GM19238 (cell line): ENCODE results near the gene HCFC1R1.
A peak's percentile ranks its signal among the peaks of the same experiment; 100 is the strongest.
"Not testable (repeated sequence)": the region's sequence is repeated elsewhere in the genome, so short reads cannot be mapped to it uniquely, and the experiment has no call there.

Source experiments
- DNase-seq: peaks from one replicate; pipeline ENCODE4 v3.0.0; 2011; ENCODE audit warnings: low spot score; ENCODE audit not compliant: insufficient read length

HCFC1R1 gene, protein sequence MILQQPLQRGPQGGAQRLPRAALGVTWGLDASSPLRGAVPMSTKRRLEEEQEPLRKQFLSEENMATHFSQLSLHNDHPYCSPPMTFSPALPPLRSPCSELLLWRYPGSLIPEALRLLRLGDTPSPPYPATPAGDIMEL

DNA sequence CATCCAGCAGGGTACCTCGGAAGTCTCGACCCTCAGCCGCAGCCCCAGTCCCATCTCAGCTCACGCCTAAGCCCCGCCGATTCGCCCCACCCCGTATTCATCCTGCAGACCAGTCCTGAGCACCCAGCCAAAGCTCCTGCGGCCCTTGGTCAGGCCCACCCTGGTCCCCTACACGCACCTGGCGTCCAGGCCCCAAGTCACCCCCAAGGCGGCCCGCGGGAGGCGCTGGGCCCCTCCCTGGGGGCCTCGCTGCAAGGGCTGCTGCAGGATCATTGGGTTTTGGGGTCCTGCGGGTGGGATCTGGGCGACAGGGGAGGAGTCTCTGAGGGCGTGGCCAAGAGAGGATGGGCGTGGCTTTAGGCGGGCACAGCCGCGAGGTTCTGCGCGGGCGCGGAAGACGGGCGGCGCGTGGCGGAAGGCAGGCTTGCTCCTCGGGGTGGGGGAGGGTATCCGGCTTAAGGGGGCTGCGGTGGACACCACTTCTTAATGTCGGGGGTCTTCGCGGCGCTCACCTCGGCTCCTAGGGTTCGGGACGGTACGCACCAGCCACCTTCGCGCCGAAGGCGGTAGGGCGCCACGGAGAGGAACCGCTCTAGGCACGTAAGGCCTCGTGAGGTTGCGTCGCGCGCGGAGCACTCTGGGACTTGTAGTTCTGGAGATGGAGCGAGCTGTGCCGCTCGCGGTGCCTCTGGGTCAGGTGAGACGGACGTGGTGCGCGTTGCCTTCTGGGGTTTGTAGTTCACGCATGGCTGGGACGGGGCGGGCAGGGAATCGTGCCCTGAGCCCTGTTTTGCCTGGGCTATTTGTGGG, at the start of gene HCFC1R1, which contains the start of gene THOC6:
Gene HCFC1R1, minus strand, starts transcription at position 274 of the 810 bp plus-strand sequence. Its CDS starts 1 bp downstream, at position 273.
Gene THOC6, plus strand, starts transcription at position 367 of the 810 bp plus-strand sequence. Its CDS starts 292 bp downstream, at position 659.
- peak; percentile 95 for DNase-seq

DNA sequence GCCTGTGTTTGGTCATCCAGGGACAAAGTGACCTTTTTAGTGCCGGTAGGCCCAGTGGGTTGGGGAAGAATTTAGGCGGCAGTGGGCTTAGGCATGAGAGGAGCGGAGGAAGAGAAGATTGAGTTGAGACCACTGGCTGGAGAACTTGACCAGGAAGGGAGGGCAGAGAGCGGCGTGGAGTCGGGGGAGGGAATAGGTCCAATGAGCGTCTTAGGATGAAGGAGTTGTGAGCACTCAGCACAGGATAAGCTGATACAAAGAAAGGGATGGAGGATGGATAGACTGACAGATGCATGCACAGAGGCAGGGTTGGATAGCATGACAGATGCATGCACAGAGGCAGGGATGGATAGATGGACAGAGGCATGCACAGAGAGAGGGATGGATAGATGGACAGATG, 49.7 kb upstream of the HCFC1R1 start:
- DNase-seq: no peak

DNA sequence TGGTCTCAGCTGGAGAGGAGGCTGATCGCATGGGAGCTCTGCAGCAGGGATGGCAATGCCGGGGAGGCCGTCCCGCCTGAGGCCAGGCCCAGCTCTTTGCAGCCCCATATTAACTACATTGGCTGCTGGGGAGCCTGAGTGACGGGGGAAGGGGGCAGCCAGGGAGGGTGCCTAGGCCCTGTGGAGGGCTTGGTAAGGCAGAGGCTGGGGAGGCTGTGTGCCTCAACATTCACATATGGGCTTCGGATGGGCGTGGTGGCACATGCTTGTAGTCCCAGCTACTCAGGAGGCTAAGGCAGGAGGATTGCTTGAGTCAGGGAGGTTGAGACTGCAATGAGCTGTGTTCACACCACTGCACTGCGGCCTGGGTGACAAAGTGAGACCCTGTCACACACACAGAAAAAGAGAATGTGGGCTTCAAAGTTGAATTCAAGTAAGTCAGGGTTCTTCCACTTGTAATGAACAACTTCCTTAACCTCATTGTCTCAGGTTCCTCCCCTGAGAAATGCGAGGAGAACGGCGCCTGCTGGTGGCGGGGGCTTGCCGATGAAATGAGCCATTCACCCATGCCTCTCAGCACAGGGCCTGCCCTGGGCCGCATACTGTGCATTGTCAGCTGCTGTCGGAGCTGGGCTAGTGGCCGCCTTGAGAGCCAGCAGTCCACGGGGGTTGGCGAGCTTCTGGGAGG, 49.0 kb upstream of the HCFC1R1 start:
- not testable (repeated sequence) for DNase-seq

DNA sequence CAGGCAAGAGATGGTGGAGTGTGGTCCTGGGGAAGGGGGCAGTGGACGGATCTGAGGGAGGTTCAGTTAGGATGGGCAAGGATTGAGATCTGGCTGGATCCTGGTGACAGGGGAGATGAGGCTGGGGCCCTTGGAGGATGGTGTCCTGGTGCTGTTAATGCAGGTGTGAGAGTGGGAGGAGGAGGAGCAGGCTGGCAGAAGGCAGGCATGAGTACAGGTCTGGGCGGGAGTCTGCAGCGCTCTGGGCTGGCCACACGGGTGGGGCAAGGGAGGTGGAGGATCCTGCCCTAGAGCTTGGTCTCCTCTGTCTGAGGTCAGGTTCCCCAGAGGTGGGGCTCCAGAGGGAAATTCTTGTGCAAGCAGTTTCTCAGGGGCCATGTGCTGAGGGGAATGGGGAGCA, 48.4 kb upstream of the HCFC1R1 start:
- not testable (repeated sequence) for DNase-seq

DNA sequence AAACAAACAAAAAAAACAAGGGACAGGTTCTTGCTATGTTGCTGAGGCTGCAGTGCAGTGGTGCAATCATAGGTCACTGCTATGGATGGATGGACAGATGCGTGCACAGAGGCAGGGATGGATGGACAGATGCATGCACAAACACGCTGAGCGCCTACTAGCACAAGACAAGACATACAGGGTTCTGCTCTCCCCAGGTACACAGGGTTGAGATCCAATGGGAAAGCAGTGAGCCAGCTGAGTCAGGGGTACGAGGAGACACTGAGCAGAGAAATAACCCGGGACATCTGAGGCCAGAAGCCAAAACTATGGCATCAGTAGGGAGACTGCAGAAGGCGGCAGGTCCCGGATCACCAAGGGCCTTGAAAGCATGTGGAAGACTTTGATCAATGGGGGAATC, 47.9 kb upstream of the HCFC1R1 start:
- no peak for DNase-seq

DNA sequence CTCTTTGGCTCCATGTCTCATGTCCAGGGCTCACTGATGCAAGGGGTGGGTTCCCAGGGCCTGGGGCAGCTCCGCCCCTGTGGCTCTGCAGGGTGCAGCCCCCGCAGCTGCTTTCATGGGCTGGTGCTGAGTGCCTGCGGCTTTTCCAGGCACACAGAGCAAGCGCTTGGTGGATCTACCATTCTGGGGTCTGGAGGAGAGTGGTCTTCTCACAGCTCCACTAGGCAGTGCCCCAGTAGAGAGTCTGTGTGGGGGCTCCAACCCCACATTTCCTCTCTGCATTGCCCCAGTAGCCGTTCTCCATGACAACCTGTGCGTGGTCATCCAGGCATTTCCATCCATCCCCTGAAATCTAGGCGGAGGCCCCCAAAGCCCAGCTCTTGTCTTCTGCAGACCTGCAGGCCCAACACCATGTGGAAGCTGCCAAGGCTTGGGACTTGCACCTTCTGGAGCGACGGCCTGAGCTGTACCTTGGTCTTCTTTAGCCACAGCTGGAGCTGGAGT, 46.9 kb upstream of the HCFC1R1 start:
- DNase-seq: no peak

DNA sequence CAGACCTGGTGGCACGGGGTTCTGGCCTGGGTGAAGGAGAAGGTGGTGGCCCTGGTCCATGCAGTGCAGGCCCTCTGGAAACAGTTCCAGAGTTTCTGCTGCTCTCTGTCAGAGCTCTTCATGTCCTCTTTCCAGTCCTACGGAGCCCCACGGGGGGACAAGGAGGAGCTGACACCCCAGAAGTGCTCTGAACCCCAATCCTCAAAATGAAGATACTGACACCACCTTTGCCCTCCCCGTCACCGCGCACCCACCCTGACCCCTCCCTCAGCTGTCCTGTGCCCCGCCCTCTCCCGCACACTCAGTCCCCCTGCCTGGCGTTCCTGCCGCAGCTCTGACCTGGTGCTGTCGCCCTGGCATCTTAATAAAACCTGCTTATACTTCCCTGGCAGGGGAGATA, 45.4 kb upstream of the HCFC1R1 start:
- not testable (repeated sequence) for DNase-seq

DNA sequence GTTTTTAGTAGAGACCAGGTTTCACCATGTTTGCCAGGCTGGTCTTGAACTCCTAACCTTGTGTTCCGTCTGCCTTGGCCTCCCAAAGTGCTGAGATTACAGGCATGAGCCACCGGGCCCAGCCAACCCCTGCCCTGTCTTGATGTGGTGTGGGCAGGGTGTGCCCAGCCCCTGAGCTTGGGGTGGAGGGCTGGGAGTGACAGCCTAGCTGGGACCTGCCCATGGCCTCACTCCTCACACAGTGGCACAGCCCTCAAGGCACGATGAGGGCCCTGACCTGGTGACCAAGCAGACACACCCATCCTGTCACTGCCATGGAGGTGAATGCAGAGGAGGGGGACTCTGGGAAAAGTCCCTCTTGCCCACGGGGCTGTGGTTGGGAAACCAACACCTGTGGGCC, 44.7 kb upstream of the HCFC1R1 start:
- no peak for DNase-seq

DNA sequence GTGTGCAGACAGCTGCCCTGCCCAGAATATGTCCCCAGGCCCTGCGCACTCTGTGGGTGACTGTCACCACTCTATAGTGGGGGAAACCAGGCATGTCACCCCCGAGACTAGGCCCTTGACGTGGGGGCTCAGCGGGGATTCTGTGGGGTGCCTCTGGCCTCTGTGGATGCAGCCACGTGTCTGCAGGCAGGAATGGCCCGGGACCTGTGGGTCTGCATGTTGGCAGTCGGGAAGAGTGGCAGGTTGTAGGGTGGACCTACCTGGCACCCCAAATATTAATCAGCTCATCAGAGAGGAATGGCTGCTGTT, 42.7 kb upstream of the HCFC1R1 start:
- DNase-seq: no peak

DNA sequence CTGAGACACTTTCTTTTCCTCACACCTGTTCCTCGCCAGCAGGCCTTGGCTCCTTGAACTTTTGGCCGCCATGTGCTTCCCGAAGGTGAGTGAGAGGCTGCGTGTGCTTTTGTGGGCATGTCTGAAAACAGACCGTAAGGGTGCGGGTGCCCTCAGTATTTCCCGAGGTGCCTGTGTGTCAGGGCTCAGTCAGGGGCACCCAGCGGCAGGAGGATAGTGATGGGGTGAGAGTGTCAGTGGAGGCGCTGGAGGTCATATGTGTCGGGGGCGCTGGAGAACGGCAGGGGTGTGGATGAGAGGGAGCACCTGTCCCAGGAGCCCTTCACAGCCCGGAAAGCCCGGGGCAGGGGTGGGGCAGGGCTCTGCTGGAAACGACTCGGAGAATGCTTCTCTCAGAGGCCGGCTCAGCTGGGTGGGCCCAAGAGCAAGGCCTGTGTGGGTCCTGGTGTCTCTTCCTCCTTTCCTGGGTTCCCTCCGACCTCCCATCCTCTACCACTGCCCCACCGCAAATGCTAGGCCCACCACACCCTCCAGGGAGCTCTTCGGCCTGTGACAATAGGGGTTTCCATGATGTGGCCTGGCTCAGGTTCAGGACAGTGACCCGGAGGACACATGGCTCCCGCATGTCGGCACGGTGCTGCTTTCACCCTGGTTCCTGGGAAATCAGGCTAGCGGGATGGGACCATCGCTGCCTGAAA, 42.1 kb upstream of the HCFC1R1 start:
- no peak for DNase-seq

DNA sequence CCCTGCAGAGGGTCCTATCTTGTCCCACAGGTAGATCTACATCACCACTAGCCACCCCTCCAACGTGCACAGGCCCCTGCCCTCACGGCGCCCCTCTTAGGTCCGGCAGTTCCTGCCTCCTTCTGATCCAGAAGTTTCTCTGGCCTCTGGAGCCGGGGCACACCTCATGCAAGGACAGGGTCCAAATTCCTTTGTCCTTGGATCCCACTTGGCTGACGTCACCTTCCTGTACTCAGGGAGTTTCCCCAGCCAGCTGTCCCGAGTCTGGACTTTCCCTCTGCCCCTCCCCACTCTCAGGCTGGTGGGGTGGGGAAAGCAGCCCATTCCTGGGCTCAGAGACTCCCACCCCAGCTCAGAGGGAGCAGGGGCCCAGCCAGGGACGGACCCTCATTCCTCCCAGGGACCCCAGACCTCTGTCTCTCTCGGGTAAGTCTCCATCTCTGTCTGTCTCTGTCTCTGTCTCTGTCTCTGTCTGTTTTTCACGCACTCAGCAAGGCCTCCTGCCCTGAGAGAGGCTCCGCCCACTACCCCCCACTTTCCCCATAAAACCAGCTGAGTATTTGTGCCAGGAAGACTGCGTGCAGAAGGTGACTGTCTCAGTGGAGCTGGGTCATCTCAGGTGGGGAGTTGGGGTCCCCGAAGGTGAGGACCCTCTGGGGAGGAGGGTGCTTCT, 41.5 kb upstream of the HCFC1R1 start, which contains the start of gene IL32:
Gene IL32, plus strand, starts transcription at position 572 of the 673 bp plus-strand sequence. CDS start 172 bp downstream, outside the sequence.
- no peak for DNase-seq

DNA sequence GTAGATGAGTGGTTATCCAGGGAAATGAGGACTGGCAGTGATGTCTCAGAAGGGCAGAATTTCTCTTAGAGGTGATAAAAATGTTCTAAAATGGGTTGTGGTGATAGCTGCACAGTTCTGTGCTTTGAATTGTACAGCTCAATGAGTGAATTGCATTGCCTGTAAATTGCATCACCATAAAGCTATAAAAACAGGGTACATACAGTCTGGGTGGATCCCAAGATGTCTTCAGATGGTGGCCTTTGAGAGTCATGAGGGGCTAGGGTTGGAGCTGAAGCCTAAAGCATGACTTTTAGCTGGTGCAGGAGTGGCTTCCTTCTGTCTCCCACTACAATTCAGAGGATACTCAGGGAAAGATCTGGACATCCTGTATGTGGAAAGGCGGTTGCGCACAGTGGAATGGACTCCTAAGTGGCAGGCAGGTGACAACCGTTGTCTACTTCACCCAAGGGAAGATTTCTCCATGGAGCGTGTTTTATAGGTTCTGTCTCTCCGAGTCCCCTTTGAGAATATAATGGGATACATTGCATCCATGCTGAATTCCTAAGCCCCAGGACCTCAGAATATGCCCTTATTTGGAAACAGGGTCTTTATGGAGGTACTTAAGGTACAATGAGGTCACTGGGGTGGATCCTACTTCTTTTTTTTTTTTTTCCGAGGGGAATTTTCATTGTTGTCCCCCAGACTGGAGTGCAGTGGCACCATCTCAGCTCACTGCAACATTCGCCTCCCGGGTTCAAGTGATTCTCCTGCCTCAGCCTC, 40.1 kb upstream of the HCFC1R1 start:
- DNase-seq: no peak

DNA sequence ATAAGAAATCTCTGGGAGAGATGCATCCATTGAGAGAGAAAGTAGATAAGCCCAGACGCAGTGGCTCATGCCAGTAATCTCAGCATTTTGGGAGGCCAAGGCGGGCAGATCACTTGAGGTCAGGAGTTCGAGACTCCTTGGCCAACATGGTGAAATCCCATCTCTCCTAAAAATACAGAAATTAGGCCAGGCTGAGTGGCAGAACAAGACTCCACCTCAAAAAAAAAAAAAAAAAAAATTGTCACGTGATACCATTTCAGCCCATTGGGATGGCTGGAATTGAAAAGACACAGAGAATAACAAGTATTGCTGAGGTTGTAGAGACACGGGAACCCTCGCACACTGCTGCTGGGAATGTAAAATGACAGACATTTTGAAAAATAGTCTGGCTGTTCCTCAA, 38.8 kb upstream of the HCFC1R1 start:
- DNase-seq: no peak

DNA sequence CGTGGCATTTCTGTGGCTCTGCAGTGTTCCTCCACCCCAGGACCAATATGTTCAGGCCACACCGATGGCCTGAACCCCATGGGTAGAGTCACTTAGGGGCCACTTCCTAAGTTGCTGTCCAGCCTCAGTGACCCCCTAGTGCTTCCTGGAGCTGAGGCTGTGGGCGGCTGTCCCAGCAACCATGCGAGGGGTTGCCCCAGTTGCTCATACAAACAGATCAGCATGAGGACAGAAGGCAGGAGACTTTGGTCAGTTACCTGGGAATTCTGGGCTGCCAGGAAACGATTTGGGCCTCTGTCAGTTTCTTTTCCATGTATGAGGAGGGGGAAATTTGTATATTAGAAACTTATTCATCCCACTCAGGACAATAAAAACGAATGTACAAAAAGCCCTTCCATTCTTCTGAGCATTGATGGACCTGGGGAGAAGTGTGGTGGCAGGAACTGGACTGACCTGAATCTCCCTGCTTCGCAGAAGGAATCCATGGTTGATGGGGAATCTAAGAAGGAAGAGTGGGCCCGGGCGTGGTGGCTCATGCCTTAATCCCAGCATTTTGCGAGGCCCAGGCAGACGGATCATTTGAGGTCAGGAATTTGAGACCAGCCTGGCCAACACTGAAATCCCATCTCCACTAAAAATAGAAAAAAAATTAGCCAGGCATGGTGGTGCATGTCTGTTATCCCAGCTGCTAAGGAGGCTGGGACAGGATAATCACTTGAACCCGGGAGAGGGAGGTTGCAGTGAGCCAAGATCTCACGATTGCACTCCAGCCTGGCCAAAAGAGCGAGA, 36.8 kb upstream of the HCFC1R1 start:
- no peak for DNase-seq

DNA sequence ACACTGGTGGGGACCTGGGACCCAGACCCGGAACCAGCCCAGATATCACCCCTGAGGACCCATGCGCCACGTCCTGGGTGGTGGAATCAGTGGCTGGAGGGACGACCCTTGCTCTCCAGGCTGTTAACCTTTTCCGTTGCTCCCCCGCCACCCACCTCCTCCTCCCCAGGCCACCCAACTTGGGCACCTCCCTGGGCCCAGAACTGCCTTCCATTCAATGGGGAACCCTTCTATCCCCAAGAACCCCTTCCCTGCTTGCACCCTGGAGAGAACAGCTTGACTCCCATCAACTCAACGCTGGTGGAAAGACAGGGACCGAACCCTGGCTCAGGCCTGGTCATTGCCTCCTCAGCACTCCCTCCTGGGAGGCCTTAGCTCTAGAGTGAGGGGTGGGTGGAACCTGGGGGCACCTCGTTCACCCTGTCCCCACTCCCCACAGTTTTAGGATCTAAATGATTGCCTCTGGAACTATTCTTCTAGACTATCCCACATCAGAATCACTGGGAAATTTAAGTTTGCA, 36.0 kb upstream of the HCFC1R1 start:
- no peak for DNase-seq

DNA sequence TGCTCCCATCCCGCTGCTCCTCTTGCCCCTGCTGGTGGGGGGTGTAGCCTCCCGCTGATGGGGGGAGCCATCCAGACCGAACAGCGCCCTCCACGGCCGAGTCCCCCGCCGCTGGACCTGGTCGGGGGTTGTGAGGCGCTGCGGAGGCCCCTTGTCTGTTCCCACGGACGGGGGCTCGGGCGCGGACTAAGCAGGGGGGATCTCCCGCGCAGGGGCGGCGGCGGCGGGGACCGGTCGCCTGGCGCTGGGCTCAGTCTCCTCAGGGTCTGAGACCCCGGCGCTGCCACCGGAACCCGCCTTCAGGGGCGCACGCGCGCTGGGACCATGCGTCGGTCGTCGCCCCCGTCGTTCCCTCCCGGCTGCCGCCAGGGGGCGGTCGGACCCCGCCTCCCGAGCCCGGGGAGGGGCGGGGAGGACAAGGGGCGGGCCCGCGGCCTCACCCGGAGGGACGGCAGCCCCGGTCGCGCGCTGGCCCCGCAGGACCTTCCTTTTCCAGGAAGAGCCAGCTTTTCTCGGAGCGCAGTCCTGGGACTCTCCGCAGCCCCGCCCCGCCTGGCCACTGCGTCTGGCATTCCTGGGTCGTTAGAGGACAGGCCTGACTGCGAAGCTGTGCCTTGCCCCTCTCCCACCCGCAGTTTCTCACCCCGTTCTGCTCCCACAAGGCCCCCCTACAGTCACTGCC, 35.4 kb upstream of the HCFC1R1 start:
- DNase-seq: peak; percentile 91

DNA sequence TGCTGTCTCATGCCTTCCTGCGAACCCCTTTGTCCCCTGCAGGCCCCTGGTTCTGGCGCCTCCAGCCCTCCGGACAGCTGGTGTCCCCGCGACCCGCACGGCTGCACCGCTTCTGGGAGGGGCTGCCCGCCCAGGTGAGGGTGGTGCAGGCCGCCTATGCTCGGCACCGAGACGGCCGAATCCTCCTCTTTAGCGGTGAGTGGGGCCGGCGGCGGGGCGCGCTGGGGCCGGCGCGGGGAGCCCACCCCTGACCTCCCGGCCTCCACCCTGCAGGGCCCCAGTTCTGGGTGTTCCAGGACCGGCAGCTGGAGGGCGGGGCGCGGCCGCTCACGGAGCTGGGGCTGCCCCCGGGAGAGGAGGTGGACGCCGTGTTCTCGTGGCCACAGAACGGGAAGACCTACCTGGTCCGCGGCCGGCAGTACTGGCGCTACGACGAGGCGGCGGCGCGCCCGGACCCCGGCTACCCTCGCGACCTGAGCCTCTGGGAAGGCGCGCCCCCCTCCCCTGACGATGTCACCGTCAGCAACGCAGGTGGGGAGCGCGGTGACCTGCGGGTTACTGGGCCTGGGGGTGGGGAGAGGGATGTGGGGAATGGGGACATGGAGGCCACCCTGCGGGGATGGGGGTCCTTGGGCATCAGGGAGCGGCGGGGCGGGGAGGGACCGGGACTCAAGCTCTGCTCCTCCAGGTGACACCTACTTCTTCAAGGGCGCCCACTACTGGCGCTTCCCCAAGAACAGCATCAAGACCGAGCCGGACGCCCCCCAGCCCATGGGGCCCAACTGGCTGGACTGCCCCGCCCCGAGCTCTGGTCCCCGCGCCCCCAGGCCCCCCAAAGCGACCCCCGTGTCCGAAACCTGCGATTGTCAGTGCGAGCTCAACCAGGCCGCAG, 34.6 kb upstream of the HCFC1R1 start:
- peak; percentile 55 for DNase-seq
